ENCODE results near the gene CD180. TPM values are rescaled to one million over a fixed set of nuclear protein-coding genes. Genes with fewer than 3 reads are reported as not detected.

Gene CD180
- total RNA-seq, 1 experiment from 2014 or later = not detected

DNA sequence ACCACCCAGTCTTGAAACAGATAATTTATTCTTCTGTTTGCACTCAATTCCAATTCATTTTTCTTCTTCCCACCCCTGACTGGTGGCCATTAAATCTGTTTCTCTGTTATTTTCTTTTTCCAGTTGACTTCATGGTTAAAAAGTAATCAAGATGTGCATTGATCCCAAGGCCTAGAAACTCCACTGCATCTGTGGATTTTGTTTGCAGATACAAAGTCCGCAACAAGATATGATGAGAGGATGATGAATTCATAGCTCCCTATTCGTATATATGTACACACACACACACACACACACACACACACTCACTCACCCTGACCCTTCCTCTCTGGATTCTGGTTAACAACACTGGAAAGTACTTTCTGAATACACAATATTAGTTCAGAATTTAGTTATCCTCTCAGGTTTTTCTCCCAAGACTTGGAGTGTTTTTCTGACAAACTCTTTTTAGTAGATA is 52.4 kb downstream of the CD180 start:
- DNase-seq = peak; percentile 48 to 51
- peaks cover 41% of the 10 kb centered on the region for H3K36me3 Mint-ChIP-seq (ENCODE audit: insufficient read depth, unreplicated experiment)
- H3K9me3 Mint-ChIP-seq (ENCODE audit: unreplicated experiment) = no peaks in the 10 kb centered on the region
- BruUV-seq (replicated peaks) = no TSS peak
- H3K27me3 Mint-ChIP-seq (ENCODE audit: insufficient read depth, unreplicated experiment) = no peaks in the 10 kb centered on the region
- ChIA-PET CTCF (interaction anchor here (1.2 kb wide), 1 partner anchor 140 kb away, joined by 3 read pairs; no protein-coding TSS in a partner anchor), POLR2A (interaction anchor here (0.5 to 0.6 kb wide), 2 partner anchors 11 to 1071 kb away, joined by 4 to 7 read pairs; no protein-coding TSS in a partner anchor)
- peak overlapping the region; percentile 46 for H3K4me3 Mint-ChIP-seq (ENCODE audit: unreplicated experiment)
- peak overlapping the region; percentile 15 for H3K27ac Mint-ChIP-seq (ENCODE audit: unreplicated experiment)
- intact Hi-C loops (cut with micrococcal nuclease; ENCODE audit: unreplicated experiment) = loop anchor here (2.0 to 5.0 kb wide), 3 partner anchors 92 to 155 kb away; no protein-coding TSS in a partner anchor
- H3K4me1 Mint-ChIP-seq (ENCODE audit: low read depth, unreplicated experiment) = peaks cover 14% of the 10 kb centered on the region
- no peaks in the 10 kb centered on the region for H3K27me3 ChIP-seq (replicated peaks; ENCODE audit: control insufficient read depth, insufficient read depth, low read length)
- TF ChIP-seq, protein P1, sequence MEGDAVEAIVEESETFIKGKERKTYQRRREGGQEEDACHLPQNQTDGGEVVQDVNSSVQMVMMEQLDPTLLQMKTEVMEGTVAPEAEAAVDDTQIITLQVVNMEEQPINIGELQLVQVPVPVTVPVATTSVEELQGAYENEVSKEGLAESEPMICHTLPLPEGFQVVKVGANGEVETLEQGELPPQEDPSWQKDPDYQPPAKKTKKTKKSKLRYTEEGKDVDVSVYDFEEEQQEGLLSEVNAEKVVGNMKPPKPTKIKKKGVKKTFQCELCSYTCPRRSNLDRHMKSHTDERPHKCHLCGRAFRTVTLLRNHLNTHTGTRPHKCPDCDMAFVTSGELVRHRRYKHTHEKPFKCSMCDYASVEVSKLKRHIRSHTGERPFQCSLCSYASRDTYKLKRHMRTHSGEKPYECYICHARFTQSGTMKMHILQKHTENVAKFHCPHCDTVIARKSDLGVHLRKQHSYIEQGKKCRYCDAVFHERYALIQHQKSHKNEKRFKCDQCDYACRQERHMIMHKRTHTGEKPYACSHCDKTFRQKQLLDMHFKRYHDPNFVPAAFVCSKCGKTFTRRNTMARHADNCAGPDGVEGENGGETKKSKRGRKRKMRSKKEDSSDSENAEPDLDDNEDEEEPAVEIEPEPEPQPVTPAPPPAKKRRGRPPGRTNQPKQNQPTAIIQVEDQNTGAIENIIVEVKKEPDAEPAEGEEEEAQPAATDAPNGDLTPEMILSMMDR (IDR thresholded peaks at IDR 0.05; ENCODE audit: insufficient read depth in 1 of 2, low read depth in 1 of 2, low read length in 1 of 2, severe bottlenecking in 1 of 2, unreplicated experiment in 1 of 2) = no peak
- H3K4me3 ChIP-seq (ENCODE audit: low read depth, low read length) = no peak overlapping the region
- H3K4me1 ChIP-seq = peaks cover 18% of the 10 kb centered on the region
- H3K9me3 ChIP-seq = no peaks in the 10 kb centered on the region
- 0 out of 2 replicates have a peak, but pooled peaks cover 1% of the 10 kb centered on the region for H3K36me3 ChIP-seq (ENCODE audit: control insufficient read depth, insufficient read depth, low read length)

DNA sequence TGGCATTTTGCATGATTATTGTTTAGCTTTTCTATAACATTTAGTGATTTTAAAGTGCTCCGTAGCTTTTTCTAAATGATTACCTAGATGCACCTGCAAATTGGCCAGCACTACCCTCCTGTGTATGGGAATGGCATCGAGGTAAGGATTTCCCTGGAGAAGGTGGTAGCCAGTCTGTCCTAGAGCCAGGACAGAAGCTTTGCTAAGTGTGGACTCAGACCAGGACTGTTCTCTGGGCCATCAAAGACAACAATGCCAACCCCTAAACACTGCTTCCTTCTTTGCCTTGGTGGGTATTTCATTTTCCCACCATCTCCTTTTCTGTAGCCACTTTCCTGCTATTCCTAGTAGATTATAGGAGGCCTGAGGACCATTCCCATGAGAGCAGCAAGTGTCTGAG is 53.0 kb downstream of the CD180 start:
- BruUV-seq (replicated peaks) = no TSS peak
- Histone ChIP-seq H3K9me3 (no peaks in the 10 kb centered on the region), H3K27me3 (replicated peaks; ENCODE audit: control insufficient read depth, insufficient read depth, low read length) (no peaks in the 10 kb centered on the region), H3K4me3 (ENCODE audit: low read depth, low read length) (no peak overlapping the region), H3K36me3 (ENCODE audit: control insufficient read depth, insufficient read depth, low read length) (0 out of 2 replicates have a peak, but pooled peaks cover 1% of the 10 kb centered on the region), H3K4me1 (peaks cover 18% of the 10 kb centered on the region)
- Mint-ChIP-seq H3K9me3 (ENCODE audit: unreplicated experiment) (no peaks in the 10 kb centered on the region), H3K27me3 (ENCODE audit: insufficient read depth, unreplicated experiment) (no peaks in the 10 kb centered on the region), H3K4me1 (ENCODE audit: low read depth, unreplicated experiment) (peaks cover 14% of the 10 kb centered on the region), H3K4me3 (ENCODE audit: unreplicated experiment) (no peak overlapping the region), H3K27ac (ENCODE audit: unreplicated experiment) (peak overlapping the region; percentile 15), H3K36me3 (ENCODE audit: insufficient read depth, unreplicated experiment) (peaks cover 47% of the 10 kb centered on the region)
- intact Hi-C loops (cut with micrococcal nuclease; ENCODE audit: unreplicated experiment) = loop anchor here (5.0 kb wide), 2 partner anchors 91 to 141 kb away; no protein-coding TSS in a partner anchor
- no peak for DNase-seq
- ChIA-PET POLR2A (interaction anchor here (0.5 to 0.6 kb wide), 2 partner anchors 10 to 1072 kb away, joined by 4 to 7 read pairs; no protein-coding TSS in a partner anchor), CTCF (interaction anchor here (1.2 kb wide), 1 partner anchor 139 kb away, joined by 3 read pairs; no protein-coding TSS in a partner anchor)
- TF ChIP-seq, protein P1 (IDR thresholded peaks at IDR 0.05; ENCODE audit: insufficient read depth in 1 of 2, low read depth in 1 of 2, low read length in 1 of 2, severe bottlenecking in 1 of 2, unreplicated experiment in 1 of 2) = no peak

DNA sequence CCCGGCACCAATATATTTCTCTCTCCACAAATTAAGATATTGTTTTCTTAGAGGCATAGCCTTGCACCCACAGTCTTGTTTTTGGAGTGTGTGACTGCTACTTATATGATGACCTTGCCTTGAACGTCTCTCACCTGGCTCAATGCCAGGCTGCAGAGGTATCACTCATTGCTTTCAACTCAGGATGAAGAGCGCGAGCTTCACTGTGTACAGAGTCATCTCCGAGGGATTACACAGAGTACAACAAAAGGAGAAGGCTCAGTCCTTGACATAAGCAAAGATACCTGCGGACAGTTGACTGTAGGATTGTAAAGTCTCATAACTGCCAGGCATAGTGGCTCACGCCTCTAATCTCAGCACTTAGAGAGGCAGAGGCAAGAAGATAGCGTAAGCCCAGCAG is 53.8 kb downstream of the CD180 start:
- no TSS peak for BruUV-seq (replicated peaks)
- ChIA-PET POLR2A (no interaction called here), CTCF (no interaction called here)
- 0 out of 2 replicates have a peak, but pooled peaks cover 1% of the 10 kb centered on the region for H3K36me3 ChIP-seq (ENCODE audit: control insufficient read depth, insufficient read depth, low read length)
- intact Hi-C loops (cut with micrococcal nuclease; ENCODE audit: unreplicated experiment) = loop anchor here (5.0 kb wide), 2 partner anchors 91 to 141 kb away; no protein-coding TSS in a partner anchor
- H3K9me3 ChIP-seq = no peaks in the 10 kb centered on the region
- H3K4me1 ChIP-seq = peaks cover 18% of the 10 kb centered on the region
- TF ChIP-seq, protein P1 (IDR thresholded peaks at IDR 0.05; ENCODE audit: insufficient read depth in 1 of 2, low read depth in 1 of 2, low read length in 1 of 2, severe bottlenecking in 1 of 2, unreplicated experiment in 1 of 2) = no peak
- H3K36me3 Mint-ChIP-seq (ENCODE audit: insufficient read depth, unreplicated experiment) = peaks cover 48% of the 10 kb centered on the region
- no peaks in the 10 kb centered on the region for H3K27me3 Mint-ChIP-seq (ENCODE audit: insufficient read depth, unreplicated experiment)
- H3K4me1 Mint-ChIP-seq (ENCODE audit: low read depth, unreplicated experiment) = peaks cover 14% of the 10 kb centered on the region
- no peak for DNase-seq
- H3K4me3 Mint-ChIP-seq (ENCODE audit: unreplicated experiment) = no peak overlapping the region
- H3K4me3 ChIP-seq (ENCODE audit: low read depth, low read length) = no peak overlapping the region
- H3K27ac Mint-ChIP-seq (ENCODE audit: unreplicated experiment) = no peak overlapping the region
- H3K9me3 Mint-ChIP-seq (ENCODE audit: unreplicated experiment) = no peaks in the 10 kb centered on the region
- H3K27me3 ChIP-seq (replicated peaks; ENCODE audit: control insufficient read depth, insufficient read depth, low read length) = no peaks in the 10 kb centered on the region

All from Caco-2 (cell line).